ENCODE measurements around the gene DGCR2. TPM values are rescaled to one million over a fixed set of nuclear protein-coding genes. Genes with fewer than 3 reads are reported as not detected.

The DGCR2 gene
- total and polyA plus RNA-seq, 2 experiments from 2014 or later, result 18.5 to 83.0 TPM

GRCh38 chr22:19019029-19019678, 103.1 kb downstream of the DGCR2 start:
- TF ChIP-seq JUNB (IDR thresholded peaks at IDR 0.05; ENCODE audit: unreplicated experiment), result no peak
- no peak for TF ChIP-seq ETS1 (IDR thresholded peaks at IDR 0.05)
- TF ChIP-seq, protein P1, sequence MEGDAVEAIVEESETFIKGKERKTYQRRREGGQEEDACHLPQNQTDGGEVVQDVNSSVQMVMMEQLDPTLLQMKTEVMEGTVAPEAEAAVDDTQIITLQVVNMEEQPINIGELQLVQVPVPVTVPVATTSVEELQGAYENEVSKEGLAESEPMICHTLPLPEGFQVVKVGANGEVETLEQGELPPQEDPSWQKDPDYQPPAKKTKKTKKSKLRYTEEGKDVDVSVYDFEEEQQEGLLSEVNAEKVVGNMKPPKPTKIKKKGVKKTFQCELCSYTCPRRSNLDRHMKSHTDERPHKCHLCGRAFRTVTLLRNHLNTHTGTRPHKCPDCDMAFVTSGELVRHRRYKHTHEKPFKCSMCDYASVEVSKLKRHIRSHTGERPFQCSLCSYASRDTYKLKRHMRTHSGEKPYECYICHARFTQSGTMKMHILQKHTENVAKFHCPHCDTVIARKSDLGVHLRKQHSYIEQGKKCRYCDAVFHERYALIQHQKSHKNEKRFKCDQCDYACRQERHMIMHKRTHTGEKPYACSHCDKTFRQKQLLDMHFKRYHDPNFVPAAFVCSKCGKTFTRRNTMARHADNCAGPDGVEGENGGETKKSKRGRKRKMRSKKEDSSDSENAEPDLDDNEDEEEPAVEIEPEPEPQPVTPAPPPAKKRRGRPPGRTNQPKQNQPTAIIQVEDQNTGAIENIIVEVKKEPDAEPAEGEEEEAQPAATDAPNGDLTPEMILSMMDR (conservative IDR thresholded peaks at IDR 0.05; ENCODE audit: low read depth in 2 of 2), result no peak
- no peak for TF ChIP-seq NANOG (IDR thresholded peaks at IDR 0.05; ENCODE audit: borderline replicate concordance)
- no peak for TF ChIP-seq ZNF114 (CRISPR knock-in tag; IDR thresholded peaks at IDR 0.05)
- TF ChIP-seq STAT1 (IDR thresholded peaks at IDR 0.05; ENCODE audit: unreplicated experiment), result no peak
- no peak for TF ChIP-seq ZNF331 (CRISPR knock-in tag; IDR thresholded peaks at IDR 0.05; ENCODE audit: low read depth)
- TF ChIP-seq, protein P2, sequence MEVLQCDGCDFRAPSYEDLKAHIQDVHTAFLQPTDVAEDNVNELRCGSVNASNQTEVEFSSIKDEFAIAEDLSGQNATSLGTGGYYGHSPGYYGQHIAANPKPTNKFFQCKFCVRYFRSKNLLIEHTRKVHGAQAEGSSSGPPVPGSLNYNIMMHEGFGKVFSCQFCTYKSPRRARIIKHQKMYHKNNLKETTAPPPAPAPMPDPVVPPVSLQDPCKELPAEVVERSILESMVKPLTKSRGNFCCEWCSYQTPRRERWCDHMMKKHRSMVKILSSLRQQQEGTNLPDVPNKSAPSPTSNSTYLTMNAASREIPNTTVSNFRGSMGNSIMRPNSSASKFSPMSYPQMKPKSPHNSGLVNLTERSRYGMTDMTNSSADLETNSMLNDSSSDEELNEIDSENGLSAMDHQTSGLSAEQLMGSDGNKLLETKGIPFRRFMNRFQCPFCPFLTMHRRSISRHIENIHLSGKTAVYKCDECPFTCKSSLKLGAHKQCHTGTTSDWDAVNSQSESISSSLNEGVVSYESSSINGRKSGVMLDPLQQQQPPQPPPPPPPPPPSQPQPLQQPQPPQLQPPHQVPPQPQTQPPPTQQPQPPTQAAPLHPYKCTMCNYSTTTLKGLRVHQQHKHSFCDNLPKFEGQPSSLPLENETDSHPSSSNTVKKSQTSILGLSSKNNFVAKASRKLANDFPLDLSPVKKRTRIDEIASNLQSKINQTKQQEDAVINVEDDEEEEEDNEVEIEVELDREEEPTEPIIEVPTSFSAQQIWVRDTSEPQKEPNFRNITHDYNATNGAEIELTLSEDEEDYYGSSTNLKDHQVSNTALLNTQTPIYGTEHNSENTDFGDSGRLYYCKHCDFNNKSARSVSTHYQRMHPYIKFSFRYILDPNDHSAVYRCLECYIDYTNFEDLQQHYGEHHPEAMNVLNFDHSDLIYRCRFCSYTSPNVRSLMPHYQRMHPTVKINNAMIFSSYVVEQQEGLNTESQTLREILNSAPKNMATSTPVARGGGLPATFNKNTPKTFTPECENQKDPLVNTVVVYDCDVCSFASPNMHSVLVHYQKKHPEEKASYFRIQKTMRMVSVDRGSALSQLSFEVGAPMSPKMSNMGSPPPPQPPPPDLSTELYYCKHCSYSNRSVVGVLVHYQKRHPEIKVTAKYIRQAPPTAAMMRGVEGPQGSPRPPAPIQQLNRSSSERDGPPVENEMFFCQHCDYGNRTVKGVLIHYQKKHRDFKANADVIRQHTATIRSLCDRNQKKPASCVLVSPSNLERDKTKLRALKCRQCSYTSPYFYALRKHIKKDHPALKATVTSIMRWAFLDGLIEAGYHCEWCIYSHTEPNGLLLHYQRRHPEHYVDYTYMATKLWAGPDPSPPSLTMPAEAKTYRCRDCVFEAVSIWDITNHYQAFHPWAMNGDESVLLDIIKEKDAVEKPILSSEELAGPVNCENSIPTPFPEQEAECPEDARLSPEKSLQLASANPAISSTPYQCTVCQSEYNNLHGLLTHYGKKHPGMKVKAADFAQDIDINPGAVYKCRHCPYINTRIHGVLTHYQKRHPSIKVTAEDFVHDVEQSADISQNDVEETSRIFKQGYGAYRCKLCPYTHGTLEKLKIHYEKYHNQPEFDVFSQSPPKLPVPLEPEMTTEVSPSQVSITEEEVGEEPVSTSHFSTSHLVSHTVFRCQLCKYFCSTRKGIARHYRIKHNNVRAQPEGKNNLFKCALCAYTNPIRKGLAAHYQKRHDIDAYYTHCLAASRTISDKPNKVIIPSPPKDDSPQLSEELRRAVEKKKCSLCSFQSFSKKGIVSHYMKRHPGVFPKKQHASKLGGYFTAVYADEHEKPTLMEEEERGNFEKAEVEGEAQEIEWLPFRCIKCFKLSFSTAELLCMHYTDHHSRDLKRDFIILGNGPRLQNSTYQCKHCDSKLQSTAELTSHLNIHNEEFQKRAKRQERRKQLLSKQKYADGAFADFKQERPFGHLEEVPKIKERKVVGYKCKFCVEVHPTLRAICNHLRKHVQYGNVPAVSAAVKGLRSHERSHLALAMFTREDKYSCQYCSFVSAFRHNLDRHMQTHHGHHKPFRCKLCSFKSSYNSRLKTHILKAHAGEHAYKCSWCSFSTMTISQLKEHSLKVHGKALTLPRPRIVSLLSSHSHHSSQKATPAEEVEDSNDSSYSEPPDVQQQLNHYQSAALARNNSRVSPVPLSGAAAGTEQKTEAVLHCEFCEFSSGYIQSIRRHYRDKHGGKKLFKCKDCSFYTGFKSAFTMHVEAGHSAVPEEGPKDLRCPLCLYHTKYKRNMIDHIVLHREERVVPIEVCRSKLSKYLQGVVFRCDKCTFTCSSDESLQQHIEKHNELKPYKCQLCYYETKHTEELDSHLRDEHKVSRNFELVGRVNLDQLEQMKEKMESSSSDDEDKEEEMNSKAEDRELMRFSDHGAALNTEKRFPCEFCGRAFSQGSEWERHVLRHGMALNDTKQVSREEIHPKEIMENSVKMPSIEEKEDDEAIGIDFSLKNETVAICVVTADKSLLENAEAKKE (CRISPR knock-in tag; IDR thresholded peaks at IDR 0.05), result no peak
- no peak for TF ChIP-seq POLR2AphosphoS5 (IDR thresholded peaks at IDR 0.05; ENCODE audit: low read depth)
- no peak for TF ChIP-seq EZH2phosphoT487 (IDR thresholded peaks at IDR 0.05; ENCODE audit: unreplicated experiment)
- no peak for TF ChIP-seq REST (IDR thresholded peaks at IDR 0.05; ENCODE audit: unreplicated experiment)
- TF ChIP-seq EZH2 (IDR thresholded peaks at IDR 0.05; ENCODE audit: low read depth, unreplicated experiment), result no peak
- TF ChIP-seq CREB1 (CRISPR knock-in tag; IDR thresholded peaks at IDR 0.05; ENCODE audit: low read depth), result no peak
- H3K27ac Mint-ChIP-seq, result no peak overlapping the region
- Histone ChIP-seq H3K79me2 (replicated peaks; ENCODE audit: insufficient read depth) (no peaks in the 10 kb centered on the region), H3F3A (replicated peaks; ENCODE audit: low read depth) (no peaks in the 10 kb centered on the region), H2AFZ (no peak overlapping the region), H3K4me3 (no peak overlapping the region), H3K4me2 (no peak overlapping the region), H3K27ac (ENCODE audit: low read depth) (no peak overlapping the region), H3K9me2 (ENCODE audit: insufficient read depth) (no peaks in the 10 kb centered on the region), H3K27me3 (ENCODE audit: insufficient read depth) (no peaks in the 10 kb centered on the region), H3K4me1 (ENCODE audit: insufficient read depth) (no peaks in the 10 kb centered on the region), H3K36me3 (ENCODE audit: insufficient read depth) (no peaks in the 10 kb centered on the region), H4K20me1 (replicated peaks; ENCODE audit: insufficient read depth) (no peaks in the 10 kb centered on the region)
- peaks cover 2% of the 10 kb centered on the region for H3K27me3 Mint-ChIP-seq (ENCODE audit: insufficient read depth, low read depth, poor library complexity)
- H3K36me3 Mint-ChIP-seq (ENCODE audit: low read depth), result no peaks in the 10 kb centered on the region
- no peak overlapping the region for H3K4me3 Mint-ChIP-seq
- no peak for ATAC-seq
- H3K9me3 Mint-ChIP-seq, result no peaks in the 10 kb centered on the region
- H3K4me1 Mint-ChIP-seq, result peaks cover 3% of the 10 kb centered on the region; the same call in 2 of the 3 replicates
- no peak for DNase-seq (ENCODE audit: low spot score)

All from GM23338 (cell line).